GM18909 (cell line): ENCODE data around the gene EDC4.
A peak's percentile ranks its signal among the peaks of the same experiment; 100 is the strongest.

ENCODE experiments used
- ATAC-seq: cut with Tn5 transposase; IDR thresholded peaks from one replicate; pipeline ENCODE4 v1.9.1; 2021; ENCODE audit warnings: mild to moderate bottlenecking; ENCODE audit not compliant: unreplicated experiment, poor library complexity

The EDC4 gene

GRCh38 chr16:67874372-67874771 is 1.5 kb downstream of the EDC4 start:
- ATAC-seq, result no peak

- ATAC-seq, result no peak
Measured at GRCh38 chr16:67877064-67877463, 4.2 kb downstream of the EDC4 start.

- no peak for ATAC-seq
Measured at GRCh38 chr16:67878232-67878631, 5.4 kb downstream of the EDC4 start.

GRCh38 chr16:67878846-67879245 is 6.0 kb downstream of the EDC4 start:
- no peak for ATAC-seq

GRCh38 chr16:67879462-67879861 is 6.6 kb downstream of the EDC4 start:
- ATAC-seq, result no peak

GRCh38 chr16:67879936-67880335 is 7.1 kb downstream of the EDC4 start:
- ATAC-seq, result no peak

GRCh38 chr16:67880584-67880983 is 7.7 kb downstream of the EDC4 start:
- no peak for ATAC-seq

- ATAC-seq, result no peak
Measured at GRCh38 chr16:67881621-67882161, 8.8 kb downstream of the EDC4 start.

GRCh38 chr16:67882374-67883145 is 9.7 kb downstream of the EDC4 start:
- no peak for ATAC-seq

GRCh38 chr16:67883146-67883871 is 10.5 kb downstream of the EDC4 start:
- ATAC-seq, result no peak

- no peak for ATAC-seq
Measured at GRCh38 chr16:67883872-67884261, 11.0 kb downstream of the EDC4 start.

GRCh38 chr16:67884684-67885083 is 11.8 kb downstream of the EDC4 start, which contains the start of gene NRN1L:
Gene NRN1L (plus strand): TSS chr16:67884885. CDS start chr16:67884904, 19 bp downstream.
- ATAC-seq, result no peak

GRCh38 chr16:67885545-67885944 is 12.7 kb downstream of the EDC4 start:
- ATAC-seq, result no peak

GRCh38 chr16:67885976-67886375 is 13.1 kb downstream of the EDC4 start:
- ATAC-seq, result no peak

GRCh38 chr16:67886387-67886786 is 13.5 kb downstream of the EDC4 start:
- no peak for ATAC-seq

GRCh38 chr16:67888331-67888730 is 15.5 kb downstream of the EDC4 start:
- ATAC-seq, result no peak

GRCh38 chr16:67892375-67892774 is 19.5 kb downstream of the EDC4 start:
- no peak for ATAC-seq

- ATAC-seq, result peak; percentile 93
Measured at GRCh38 chr16:67892899-67893742, 20.3 kb downstream of the EDC4 start, which contains the start of gene PSKH1. Gene PSKH1 (plus strand): TSS chr16:67893254. CDS start chr16:67908750, 15,496 bp downstream.

- no peak for ATAC-seq
Measured at GRCh38 chr16:67893743-67894399, 21.0 kb downstream of the EDC4 start.

GRCh38 chr16:67897231-67897630 is 24.4 kb downstream of the EDC4 start:
- no peak for ATAC-seq
